LNCaP clone FGC (cell line): ENCODE measurements around the gene ADAMTS2.

Source experiments
- DNase-seq: peaks from one replicate; pipeline ENCODE4 v3.0.0-alpha.2; 2011; ENCODE audit warnings: low read depth
- H3K4me3 ChIP-seq: 2 replicates; pipeline ENCODE4 v1.5.1; 2011; ENCODE audit warnings: mild to moderate bottlenecking, low read depth, low read length, control low read depth
- TF ChIP-seq, protein P1 (sequence below): IDR thresholded peaks from 2 replicates; pipeline ENCODE4 v1.5.1; 2012; ENCODE audit warnings: mild to moderate bottlenecking; ENCODE audit not compliant: control insufficient read depth, insufficient read depth; ENCODE audit errors: extremely low read depth

The ADAMTS2 gene

GRCh38 chr5:179266291-179267070 is 78.8 kb downstream of the ADAMTS2 start:
- no peak overlapping the region for H3K4me3 ChIP-seq
- DNase-seq: no peak
- TF ChIP-seq, protein P1, sequence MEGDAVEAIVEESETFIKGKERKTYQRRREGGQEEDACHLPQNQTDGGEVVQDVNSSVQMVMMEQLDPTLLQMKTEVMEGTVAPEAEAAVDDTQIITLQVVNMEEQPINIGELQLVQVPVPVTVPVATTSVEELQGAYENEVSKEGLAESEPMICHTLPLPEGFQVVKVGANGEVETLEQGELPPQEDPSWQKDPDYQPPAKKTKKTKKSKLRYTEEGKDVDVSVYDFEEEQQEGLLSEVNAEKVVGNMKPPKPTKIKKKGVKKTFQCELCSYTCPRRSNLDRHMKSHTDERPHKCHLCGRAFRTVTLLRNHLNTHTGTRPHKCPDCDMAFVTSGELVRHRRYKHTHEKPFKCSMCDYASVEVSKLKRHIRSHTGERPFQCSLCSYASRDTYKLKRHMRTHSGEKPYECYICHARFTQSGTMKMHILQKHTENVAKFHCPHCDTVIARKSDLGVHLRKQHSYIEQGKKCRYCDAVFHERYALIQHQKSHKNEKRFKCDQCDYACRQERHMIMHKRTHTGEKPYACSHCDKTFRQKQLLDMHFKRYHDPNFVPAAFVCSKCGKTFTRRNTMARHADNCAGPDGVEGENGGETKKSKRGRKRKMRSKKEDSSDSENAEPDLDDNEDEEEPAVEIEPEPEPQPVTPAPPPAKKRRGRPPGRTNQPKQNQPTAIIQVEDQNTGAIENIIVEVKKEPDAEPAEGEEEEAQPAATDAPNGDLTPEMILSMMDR: no peak

DNA sequence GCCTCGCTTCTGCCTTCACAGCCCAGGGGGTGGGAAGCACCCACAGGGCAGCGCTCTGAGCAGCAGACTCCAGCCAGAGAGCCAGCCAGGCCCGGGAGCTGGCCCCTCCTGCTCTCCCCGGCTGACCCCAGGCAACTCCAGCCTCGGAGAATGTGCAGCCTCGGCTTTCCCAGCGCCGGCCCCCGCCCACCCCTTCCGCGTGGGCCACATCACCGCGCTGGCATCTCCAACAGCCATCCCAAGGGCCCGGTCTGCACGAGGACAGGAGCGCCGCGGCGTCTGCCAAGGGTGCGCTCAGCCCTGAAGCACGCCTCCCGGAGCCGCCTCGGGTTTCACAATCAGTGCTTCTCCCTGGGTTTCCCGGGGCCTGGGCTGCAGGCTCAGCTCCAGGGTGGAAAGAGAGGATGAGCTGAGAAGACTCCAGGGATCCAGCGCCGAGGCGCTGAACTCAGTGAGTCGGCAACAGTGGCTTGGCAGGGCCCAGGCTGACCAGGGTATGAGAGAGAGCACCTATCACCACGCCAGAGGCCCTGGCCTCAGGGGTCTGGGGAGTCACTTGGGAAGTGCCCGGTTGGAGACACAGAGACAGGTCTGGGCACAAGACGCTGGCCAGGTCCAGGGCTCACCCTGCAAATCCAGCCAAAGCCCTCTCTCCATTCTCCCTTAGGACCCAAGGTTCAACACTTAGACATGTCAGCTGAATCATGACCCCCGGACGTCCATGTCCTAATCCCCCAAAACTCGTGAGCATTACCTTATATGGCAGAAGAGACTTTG is 79.6 kb downstream of the ADAMTS2 start:
- H3K4me3 ChIP-seq: no peak overlapping the region
- DNase-seq: no peak
- TF ChIP-seq, protein P1: no peak

DNA sequence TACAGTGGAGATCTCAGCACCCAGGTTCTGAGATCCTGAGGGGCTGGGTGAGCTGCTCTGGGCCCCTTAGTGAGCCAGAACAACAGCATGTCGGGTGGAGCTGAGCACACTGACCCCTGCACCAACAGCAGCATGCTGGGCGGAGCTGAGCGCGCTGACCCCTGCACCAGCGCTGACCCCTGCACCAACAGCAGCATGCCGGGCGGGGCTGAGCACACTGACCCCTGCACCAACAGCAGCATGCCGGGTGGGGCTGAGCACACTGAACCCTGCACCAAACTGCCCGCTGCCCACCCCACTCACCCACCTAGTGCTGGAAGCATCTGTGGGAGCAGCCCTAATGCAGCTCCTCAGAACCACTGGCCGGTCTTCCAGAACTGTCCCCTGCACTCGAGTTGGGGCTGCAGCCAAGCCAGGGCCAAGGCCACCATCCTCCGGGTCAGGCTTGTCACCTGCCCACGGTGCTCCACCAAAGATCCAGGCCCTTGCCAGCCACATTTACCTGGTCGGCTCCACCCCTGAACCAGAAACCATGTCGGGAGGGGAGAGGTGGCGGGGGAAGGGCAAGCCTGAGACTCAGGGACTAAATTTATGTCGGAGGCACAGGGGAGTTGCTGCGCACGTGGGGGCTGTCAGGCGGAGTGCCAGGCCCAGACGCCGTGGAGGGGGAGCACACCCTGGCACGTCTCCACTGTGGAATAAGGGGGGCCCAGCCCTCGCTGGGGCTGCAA is 80.3 kb downstream of the ADAMTS2 start:
- no peak overlapping the region for H3K4me3 ChIP-seq
- no peak for DNase-seq
- TF ChIP-seq, protein P1: no peak

- no peak for DNase-seq
- TF ChIP-seq, protein P1: no peak
- H3K4me3 ChIP-seq: no peak overlapping the region
Measured at GRCh38 chr5:179264053-179264782, 81.0 kb downstream of the ADAMTS2 start.

DNA sequence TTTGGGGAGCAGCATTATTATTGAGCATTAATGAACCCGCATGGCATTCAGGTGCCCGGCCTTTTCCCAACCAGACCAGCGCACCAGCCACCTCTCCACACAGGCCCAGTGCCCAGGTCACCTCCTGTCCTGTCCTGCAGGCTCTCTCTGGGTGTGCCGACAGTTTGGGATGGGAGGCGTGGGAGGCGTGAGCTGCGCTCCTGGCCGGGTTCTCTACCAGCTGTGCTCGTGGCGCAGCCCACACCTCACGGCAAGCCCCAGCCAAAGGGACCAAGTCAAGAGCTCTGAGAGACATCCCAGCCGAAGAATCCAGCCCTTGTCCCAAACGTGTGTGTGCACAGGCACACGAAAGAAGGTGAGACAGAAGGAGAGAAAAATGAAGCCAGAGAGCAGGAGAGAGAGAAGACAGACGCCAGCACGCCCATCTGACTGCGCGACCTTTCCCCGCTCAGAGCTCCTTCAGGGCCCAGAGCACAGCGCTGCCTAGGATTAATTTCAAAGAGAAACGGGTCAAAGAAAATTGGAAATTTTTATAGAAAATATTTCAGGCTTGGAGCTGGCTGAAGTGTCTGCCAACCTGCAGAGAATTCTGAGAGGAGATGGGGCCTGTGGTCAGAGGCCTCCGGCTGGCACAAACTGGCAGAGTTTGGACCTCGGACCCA is 81.7 kb downstream of the ADAMTS2 start:
- TF ChIP-seq, protein P1: no peak
- DNase-seq: no peak
- H3K4me3 ChIP-seq: no peak overlapping the region
